ENCODE results near the gene SETBP1. TPM values are rescaled to one million over a fixed set of nuclear protein-coding genes. Genes with fewer than 3 reads are reported as not detected.

The SETBP1 gene
- total and polyA plus RNA-seq, 9 of the 15 experiments (the other 6 are each of a cell fraction or from before 2014, with no cell fraction given), result under 0.01 to 0.13 (median 0.04) TPM

DNA sequence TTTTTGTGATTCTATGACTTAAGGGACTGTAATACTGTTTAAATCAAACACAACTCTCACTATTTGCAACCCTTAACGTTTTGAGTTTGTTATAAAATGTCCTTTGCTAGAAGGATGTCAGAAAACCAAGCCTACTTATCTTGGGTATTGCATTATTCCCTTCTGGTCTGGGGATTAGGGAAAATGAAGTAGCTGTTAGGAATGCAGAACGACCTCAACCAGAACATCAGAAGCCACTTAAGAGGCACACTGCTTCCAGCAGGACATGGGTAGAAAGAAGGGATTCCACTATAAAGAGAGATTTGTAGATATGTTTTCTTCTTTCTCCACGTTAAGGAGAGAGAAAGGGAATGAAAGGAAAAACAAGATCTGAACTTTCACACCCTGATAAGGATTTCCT is 101.2 kb downstream of the SETBP1 start:
- H3K9me1 ChIP-seq (ENCODE audit: control insufficient read depth, insufficient read depth, low read length), result no peaks in the 10 kb centered on the region
- no peaks in the 10 kb centered on the region for H3K36me3 ChIP-seq (ENCODE audit: control insufficient read depth, insufficient read depth, low read length)
- H3K4me2 ChIP-seq (ENCODE audit: insufficient read depth, low read length), result no peak overlapping the region
- intact Hi-C loops (cut with micrococcal nuclease), result no loop called here
- ChIA-PET CTCF (ENCODE audit: low intra/inter-chr PET ratio) (no interaction called here), POLR2A (no interaction called here)
- no peaks in the 10 kb centered on the region for H3K9me3 ChIP-seq (replicated peaks; ENCODE audit: control insufficient read depth, insufficient read depth, low read depth, low read length)
- no peak overlapping the region for H3K9ac ChIP-seq (ENCODE audit: insufficient read depth in 1 of 2, low read depth in 2 of 2, low read length in 2 of 2)
- TF ChIP-seq KDM5B (IDR thresholded peaks at IDR 0.05; ENCODE audit: insufficient replicate concordance, low read depth, low read length), result no peak
- TF ChIP-seq NFIC (IDR thresholded peaks at IDR 0.05), result no peak
- TF ChIP-seq FOXM1 (IDR thresholded peaks at IDR 0.05; ENCODE audit: low read depth), result no peak
- TF ChIP-seq FOXM1 (CRISPR knock-in tag; IDR thresholded peaks at IDR 0.05; ENCODE audit: low read depth), result no peak
- TF ChIP-seq, protein P1, sequence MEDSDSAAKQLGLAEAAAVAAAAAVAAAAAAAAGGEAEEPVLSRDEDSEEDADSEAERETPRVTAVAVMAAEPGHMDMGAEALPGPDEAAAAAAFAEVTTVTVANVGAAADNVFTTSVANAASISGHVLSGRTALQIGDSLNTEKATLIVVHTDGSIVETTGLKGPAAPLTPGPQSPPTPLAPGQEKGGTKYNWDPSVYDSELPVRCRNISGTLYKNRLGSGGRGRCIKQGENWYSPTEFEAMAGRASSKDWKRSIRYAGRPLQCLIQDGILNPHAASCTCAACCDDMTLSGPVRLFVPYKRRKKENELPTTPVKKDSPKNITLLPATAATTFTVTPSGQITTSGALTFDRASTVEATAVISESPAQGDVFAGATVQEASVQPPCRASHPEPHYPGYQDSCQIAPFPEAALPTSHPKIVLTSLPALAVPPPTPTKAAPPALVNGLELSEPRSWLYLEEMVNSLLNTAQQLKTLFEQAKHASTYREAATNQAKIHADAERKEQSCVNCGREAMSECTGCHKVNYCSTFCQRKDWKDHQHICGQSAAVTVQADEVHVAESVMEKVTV (CRISPR knock-in tag; IDR thresholded peaks at IDR 0.05), result no peak
- TF ChIP-seq ZNF431 (CRISPR knock-in tag; IDR thresholded peaks at IDR 0.05), result no peak
- no peak for TF ChIP-seq TGIF2 (CRISPR knock-in tag; IDR thresholded peaks at IDR 0.05)
- TF ChIP-seq, protein P2, sequence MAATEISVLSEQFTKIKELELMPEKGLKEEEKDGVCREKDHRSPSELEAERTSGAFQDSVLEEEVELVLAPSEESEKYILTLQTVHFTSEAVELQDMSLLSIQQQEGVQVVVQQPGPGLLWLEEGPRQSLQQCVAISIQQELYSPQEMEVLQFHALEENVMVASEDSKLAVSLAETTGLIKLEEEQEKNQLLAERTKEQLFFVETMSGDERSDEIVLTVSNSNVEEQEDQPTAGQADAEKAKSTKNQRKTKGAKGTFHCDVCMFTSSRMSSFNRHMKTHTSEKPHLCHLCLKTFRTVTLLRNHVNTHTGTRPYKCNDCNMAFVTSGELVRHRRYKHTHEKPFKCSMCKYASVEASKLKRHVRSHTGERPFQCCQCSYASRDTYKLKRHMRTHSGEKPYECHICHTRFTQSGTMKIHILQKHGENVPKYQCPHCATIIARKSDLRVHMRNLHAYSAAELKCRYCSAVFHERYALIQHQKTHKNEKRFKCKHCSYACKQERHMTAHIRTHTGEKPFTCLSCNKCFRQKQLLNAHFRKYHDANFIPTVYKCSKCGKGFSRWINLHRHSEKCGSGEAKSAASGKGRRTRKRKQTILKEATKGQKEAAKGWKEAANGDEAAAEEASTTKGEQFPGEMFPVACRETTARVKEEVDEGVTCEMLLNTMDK (IDR thresholded peaks at IDR 0.05; ENCODE audit: borderline replicate concordance, insufficient read depth, low read depth, low read length, poor library complexity, severe bottlenecking), result no peak
- TF ChIP-seq ZNF507 (tag; conservative IDR thresholded peaks at IDR 0.05), result no peak
- no peak for TF ChIP-seq MCM7 (IDR thresholded peaks at IDR 0.05)
- TF ChIP-seq CREM (IDR thresholded peaks at IDR 0.05; ENCODE audit: low read depth), result no peak
- TF ChIP-seq ARHGAP35 (IDR thresholded peaks at IDR 0.05; ENCODE audit: partially characterized antibody), result no peak
- TF ChIP-seq, protein P3, sequence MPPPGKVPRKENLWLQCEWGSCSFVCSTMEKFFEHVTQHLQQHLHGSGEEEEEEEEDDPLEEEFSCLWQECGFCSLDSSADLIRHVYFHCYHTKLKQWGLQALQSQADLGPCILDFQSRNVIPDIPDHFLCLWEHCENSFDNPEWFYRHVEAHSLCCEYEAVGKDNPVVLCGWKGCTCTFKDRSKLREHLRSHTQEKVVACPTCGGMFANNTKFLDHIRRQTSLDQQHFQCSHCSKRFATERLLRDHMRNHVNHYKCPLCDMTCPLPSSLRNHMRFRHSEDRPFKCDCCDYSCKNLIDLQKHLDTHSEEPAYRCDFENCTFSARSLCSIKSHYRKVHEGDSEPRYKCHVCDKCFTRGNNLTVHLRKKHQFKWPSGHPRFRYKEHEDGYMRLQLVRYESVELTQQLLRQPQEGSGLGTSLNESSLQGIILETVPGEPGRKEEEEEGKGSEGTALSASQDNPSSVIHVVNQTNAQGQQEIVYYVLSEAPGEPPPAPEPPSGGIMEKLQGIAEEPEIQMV (tag; conservative IDR thresholded peaks at IDR 0.05; ENCODE audit: low read depth), result no peak
- no peak overlapping the region for H3K27ac ChIP-seq (ENCODE audit: extremely low read depth, low read depth, low read length)
- in situ Hi-C loops (cut with MboI), result no loop called here
- no peaks in the 10 kb centered on the region for H3K4me1 ChIP-seq (replicated peaks in 1 of 2; ENCODE audit: control insufficient read depth in 2 of 2, insufficient read depth in 2 of 2, low read length in 2 of 2)
- FAIRE-seq, result no peak
- peaks cover 0 to 5% of the 10 kb centered on the region in 2 experiments; a peak in 2 of 5 replicates for H3K27me3 ChIP-seq (ENCODE audit: control insufficient read depth in 2 of 2, insufficient read depth in 2 of 2, low read length in 2 of 2)
- no peak for ATAC-seq
- no peaks in the 10 kb centered on the region for H4K20me1 ChIP-seq (replicated peaks; ENCODE audit: control insufficient read depth, insufficient read depth, low read length)
- no peaks in the 10 kb centered on the region for H3K79me2 ChIP-seq (ENCODE audit: control insufficient read depth, insufficient read depth, low read length)
- WGBS (ENCODE audit: insufficient coverage, low coverage, missing lambda C conversion rate), result 0% methylated on average over 2 of the region's 3 CpGs
- DNase-seq (ENCODE audit: extremely low read depth in 1 of 4, low spot score in 3 of 4), result no peak
- H3K4me3 ChIP-seq, result no peak overlapping the region
- no peak overlapping the region for H2AFZ ChIP-seq (ENCODE audit: low read depth, low read length)
- BruUV-seq (replicated peaks), result no TSS peak
